ENCODE data around the gene SELENOP.

The SELENOP gene

DNA sequence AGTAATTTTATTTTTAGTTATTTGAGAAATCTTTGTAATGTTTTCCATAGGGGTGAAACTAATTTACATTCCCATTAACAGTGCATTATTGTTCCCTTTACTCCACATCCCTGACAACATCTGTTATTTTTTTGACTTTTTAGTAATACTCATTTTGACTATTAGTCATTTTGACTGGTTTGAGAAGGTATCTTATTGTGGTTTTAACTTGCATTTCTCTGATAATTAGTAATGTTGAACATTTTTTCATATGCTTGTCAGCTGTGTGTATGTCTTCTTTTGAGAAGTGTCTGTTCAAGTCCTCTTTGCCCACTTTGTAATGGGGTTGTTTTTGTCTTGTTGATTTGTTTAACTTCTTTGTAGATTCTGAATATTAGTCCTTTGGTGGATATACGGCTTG is 27.6 kb downstream of the SELENOP start:
- no peaks in the 10 kb centered on the region for H3K27me3 Mint-ChIP-seq
- DNase-seq, result no peak
- no peak for ATAC-seq
- peaks cover 21 to 34% of the 10 kb centered on the region in 2 donors for H3K9me3 Mint-ChIP-seq
- H3K4me1 Mint-ChIP-seq, result peaks cover 1% of the 10 kb centered on the region
- H3K4me3 Mint-ChIP-seq, result no peak overlapping the region
- H3K27ac Mint-ChIP-seq, result no peak overlapping the region

DNA sequence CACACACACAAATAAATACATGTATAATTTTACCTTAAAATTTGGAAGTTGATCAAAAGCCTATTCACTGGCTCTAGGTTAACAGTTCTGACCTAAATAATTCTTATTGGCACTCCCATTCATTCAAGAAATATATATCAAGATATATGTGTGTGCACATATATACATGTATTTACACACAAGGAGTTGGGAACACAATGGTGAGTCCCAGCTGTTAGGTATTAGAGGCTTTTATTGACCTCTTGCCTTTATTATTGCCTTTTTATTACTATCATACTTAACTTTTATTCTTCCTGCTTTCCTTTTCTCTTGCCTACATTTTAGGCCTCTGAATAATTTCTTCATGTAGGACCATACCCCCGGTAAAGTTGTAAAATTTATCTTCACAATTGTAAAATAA is 30.1 kb downstream of the SELENOP start:
- H3K9me3 Mint-ChIP-seq, result peaks cover 9 to 15% of the 10 kb centered on the region in 2 donors
- ATAC-seq, result no peak
- H3K4me3 Mint-ChIP-seq, result no peak overlapping the region
- H3K27me3 Mint-ChIP-seq, result no peaks in the 10 kb centered on the region
- H3K4me1 Mint-ChIP-seq, result peaks cover 8% of the 10 kb centered on the region
- DNase-seq, result no peak
- no peak overlapping the region for H3K27ac Mint-ChIP-seq

DNA sequence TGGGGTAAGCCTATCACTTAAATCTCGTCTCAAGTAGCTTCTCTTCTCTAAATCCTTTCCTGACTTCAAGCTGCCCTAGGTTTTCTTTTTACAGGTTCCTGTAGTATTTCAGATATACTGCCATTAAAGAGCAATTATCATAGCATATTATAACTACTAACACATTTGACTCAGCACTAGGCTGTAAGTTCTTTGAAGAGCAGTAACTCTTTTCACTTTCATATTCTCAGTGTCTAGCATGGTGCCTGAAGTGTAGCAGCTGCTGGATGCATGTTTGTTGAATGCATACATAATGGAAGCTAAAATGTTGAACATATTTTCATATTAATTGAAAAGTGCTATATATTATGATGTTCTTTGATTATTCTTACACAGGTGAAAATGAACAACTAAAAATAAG is 32.6 kb downstream of the SELENOP start:
- H3K4me3 Mint-ChIP-seq, result no peak overlapping the region
- DNase-seq (no peak), ATAC-seq (no peak)
- H3K9me3 Mint-ChIP-seq, result no peaks in the 10 kb centered on the region
- H3K27ac Mint-ChIP-seq, result no peak overlapping the region
- H3K4me1 Mint-ChIP-seq, result peaks cover 8% of the 10 kb centered on the region
- H3K27me3 Mint-ChIP-seq, result peaks cover 8% of the 10 kb centered on the region

DNA sequence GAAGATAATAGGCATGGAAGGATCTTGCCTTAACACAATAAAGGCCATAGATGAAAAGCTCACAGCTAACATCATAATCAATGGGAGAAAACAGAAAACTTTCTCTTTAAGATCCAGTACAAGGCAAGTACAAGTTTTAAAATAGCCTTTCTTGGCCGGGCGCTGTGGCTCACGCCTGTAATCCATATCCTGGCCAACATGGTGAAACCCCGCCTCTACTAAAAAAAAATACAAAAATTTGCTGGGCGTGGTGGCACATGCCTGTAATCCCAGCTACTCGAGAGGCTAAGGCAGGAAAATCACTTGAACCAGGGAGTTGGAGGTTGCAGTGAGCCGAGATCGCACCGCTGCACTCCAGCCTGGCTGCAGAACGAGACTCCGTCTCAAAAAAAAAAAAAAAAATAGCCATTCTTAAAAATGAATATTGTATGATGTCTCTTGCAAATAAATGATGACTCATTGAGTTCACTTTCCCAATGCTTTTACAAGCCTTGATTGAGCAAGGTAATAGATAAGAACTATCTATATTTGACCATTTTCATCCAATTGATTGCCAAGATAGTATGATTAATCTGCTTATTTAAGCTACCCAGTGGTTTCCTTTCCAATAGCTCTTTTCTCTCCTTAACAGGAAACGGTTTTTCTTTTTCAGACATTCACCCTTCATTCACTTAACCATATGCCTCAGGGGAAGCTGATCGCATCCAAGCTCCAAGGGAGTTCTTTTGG is 39.3 kb downstream of the SELENOP start:
- Mint-ChIP-seq H3K9me3 (no peaks in the 10 kb centered on the region), H3K4me3 (no peak overlapping the region), H3K27me3 (peaks cover 8% of the 10 kb centered on the region), H3K4me1 (no peaks in the 10 kb centered on the region), H3K27ac (no peak overlapping the region)
- no peak for ATAC-seq
- DNase-seq, result no peak

DNA sequence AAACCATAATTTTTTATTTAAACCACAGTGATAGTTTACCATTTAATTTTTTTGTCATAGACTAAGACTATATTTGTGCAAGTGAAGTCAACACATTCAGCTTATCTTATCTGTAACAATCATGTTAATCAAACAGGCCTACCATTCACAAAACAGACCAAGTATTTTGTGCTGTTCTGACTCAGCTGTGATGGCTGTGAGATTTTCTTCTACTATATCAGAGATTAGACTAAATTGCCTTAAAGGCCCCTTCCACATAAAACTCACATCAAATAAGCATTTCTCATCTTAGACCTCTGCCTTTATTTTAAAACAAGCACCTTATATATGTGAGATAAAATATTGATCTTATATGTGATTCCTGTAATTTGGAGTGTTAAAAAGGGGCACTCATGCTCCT is 41.7 kb downstream of the SELENOP start:
- H3K9me3 Mint-ChIP-seq, result no peaks in the 10 kb centered on the region
- H3K27ac Mint-ChIP-seq, result no peak overlapping the region
- H3K4me3 Mint-ChIP-seq, result no peak overlapping the region
- no peak for ATAC-seq
- peaks cover 12% of the 10 kb centered on the region for H3K27me3 Mint-ChIP-seq
- no peak for DNase-seq
- H3K4me1 Mint-ChIP-seq, result no peaks in the 10 kb centered on the region

DNA sequence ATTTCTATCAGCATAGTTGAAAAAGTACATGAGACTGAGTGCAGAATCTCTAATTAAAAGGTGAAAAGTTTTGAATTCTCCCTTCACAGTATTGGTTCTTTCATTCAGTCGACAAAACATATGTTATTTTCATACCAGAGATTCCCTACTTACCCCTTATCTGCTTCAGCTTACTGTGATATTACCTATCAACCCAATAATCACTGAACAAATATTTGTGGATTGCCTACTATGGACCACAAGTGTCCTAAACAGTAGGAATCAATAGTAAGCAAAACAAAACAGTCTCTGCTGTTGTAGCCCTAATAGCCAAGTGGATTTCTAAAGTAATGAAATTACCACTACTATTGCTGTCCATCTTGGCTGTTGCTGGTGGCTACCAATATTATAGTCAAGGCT is 43.6 kb downstream of the SELENOP start:
- Mint-ChIP-seq H3K27me3 (peaks cover 7% of the 10 kb centered on the region), H3K4me3 (no peak overlapping the region), H3K27ac (no peak overlapping the region), H3K4me1 (no peaks in the 10 kb centered on the region), H3K9me3 (no peaks in the 10 kb centered on the region)
- ATAC-seq (no peak), DNase-seq (no peak)

DNA sequence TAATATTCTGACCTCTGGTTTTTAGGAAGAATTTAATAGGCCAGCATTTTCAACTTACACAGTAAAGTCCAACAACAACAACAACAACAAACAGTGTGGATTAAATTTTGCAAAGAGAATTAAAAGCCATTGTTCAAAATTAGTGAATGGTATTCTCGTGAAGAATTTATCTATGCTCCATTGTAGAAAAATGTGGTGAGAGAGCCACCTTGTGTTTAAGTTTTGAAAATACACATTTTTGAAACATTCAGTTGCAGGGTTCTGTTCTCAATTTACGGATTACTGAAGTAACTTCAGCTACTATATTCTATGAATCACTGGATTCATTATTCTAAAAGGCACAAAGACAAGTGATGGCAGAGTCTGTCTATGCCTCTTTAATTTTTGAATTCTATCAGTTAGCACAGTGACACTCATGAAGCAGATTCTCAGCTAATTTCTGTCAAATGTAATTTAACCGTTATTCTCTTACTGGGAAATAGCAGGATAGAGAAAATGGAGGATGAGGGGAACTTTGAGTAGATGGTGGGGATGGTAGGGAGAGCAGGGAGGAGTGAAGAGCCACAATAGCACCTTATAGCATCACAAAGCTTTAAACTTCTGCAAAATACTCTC is 44.1 kb downstream of the SELENOP start:
- Mint-ChIP-seq H3K4me3 (no peak overlapping the region), H3K27ac (no peak overlapping the region), H3K9me3 (no peaks in the 10 kb centered on the region), H3K27me3 (peaks cover 7% of the 10 kb centered on the region), H3K4me1 (no peaks in the 10 kb centered on the region)
- ATAC-seq (no peak), DNase-seq (no peak)

DNA sequence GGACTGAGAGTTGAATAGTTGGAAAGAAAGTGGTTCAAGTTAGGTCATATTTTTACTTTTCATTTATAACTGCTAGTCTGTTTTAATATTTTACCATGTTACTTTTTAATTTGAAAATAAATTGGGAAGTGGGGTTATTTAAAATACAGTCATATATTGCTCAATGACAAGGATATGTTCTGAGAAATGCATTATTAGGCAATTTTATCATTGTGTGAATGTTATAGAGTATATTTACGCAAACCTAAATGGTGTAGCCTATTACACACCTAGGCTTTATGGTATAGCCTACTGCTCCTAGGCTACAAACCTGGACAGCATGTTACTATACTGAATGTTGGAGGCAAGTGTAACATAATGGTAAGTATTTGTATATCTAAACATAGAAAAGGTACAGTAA is 49.9 kb downstream of the SELENOP start:
- no peaks in the 10 kb centered on the region for H3K9me3 Mint-ChIP-seq
- peaks cover 13% of the 10 kb centered on the region for H3K27me3 Mint-ChIP-seq
- H3K4me3 Mint-ChIP-seq, result no peak overlapping the region
- H3K4me1 Mint-ChIP-seq, result peaks cover 9% of the 10 kb centered on the region
- no peak for DNase-seq
- no peak overlapping the region for H3K27ac Mint-ChIP-seq
- no peak for ATAC-seq

DNA sequence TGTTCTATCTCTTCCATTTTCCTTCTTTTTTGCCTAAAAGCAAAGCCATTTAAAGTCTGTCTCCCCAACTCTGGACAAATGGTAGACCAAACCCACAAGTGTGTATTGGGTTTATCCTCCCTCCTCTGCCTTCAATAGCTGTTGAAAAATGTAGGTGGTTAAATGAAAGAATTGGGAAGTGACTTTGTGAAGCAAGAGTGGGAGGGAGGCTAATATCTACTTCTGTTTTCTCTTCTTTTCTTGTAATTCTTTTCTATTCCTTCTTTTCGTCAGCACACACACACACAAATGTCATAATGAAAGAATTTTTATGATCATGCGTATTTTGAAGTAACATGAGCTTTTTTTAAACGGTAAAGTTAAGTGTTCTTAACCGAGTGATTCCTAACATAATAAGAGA is 51.3 kb downstream of the SELENOP start:
- no peak overlapping the region for H3K27ac Mint-ChIP-seq
- H3K4me1 Mint-ChIP-seq, result peaks cover 9% of the 10 kb centered on the region
- no peaks in the 10 kb centered on the region for H3K9me3 Mint-ChIP-seq
- H3K27me3 Mint-ChIP-seq, result peaks cover 6% of the 10 kb centered on the region
- H3K4me3 Mint-ChIP-seq, result no peak overlapping the region
- DNase-seq (no peak), ATAC-seq (no peak)

DNA sequence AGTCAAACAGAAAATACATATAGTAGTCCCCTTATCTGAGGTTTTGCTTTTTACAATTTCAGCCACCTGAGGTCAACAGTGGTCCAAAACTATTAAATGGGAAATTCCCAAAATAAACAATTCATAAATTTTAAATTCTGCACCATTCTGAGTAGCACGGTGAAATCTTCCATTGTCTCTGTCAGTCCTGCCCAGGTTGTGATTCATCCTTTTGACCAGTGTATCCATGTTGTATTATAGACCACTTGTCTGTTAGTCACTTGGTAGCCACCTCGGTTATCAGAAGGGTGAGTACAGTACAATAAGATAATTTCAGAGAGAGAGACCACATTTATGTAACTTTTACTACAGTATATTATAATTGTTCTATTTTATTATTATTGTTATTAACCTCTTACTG is 52.2 kb downstream of the SELENOP start:
- no peak overlapping the region for H3K4me3 Mint-ChIP-seq
- H3K27me3 Mint-ChIP-seq, result peaks cover 6% of the 10 kb centered on the region
- peaks cover 9% of the 10 kb centered on the region for H3K4me1 Mint-ChIP-seq
- no peak overlapping the region for H3K27ac Mint-ChIP-seq
- ATAC-seq, result no peak
- DNase-seq, result no peak
- H3K9me3 Mint-ChIP-seq, result no peaks in the 10 kb centered on the region

DNA sequence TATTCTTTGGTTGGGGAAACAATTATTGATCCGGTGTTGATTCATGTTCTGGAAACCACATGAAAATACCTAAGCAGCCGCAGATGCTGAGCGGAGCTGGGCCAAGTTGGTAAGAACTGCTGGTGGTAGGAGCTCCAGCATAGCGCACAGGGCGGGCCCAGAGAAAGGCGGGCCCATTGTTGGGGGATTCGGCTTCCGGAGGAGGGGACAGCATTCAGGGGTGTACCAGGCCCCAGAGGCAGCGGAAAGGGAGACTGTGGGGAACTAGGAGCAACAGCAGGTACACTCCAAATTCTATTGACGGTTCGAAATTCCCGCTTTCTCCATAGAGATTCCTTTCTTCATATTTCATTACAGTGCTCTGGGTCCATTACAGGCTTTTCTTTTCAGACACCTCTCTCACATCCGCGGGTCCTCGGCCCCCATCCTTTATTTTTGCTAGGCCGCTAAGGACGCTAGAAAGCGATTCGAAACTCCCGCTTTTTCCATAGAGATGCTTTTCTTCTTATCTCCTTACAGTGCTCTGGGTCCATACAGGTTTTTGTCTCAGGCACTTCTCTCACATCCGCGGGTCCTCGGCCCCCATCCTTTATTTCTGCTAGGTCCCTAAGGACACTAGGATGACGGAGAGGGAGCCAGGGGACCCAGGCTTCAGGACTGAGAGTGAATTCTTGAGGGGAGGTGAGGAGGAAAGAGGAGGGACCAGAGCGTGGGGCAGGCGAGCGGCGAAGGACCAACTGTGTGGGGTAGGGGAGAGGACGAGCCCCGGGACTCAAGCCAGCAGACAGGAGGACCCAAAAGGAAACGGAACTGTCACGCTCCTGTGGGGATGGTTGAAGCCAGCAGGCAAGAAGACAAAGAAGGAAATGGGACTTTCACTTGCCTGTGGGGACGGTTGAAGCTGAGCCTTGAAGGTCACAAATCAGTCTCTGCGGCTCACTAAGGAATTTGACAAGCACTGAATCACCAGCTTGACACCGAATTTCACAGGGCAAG is 54.8 kb downstream of the SELENOP start, which contains the start of gene CCDC152:
TSS of gene CCDC152 (plus strand) at position 213 of the 996 bp plus-strand sequence. CDS start 2,304 bp downstream, outside the sequence.
- Mint-ChIP-seq H3K27me3 (peaks cover 6% of the 10 kb centered on the region), H3K9me3 (no peaks in the 10 kb centered on the region), H3K4me3 (peak within 1 kb of the TSS; percentile 84 to 86), H3K27ac (peak within 1 kb of the TSS; percentile 82 to 94), H3K4me1 (peaks cover 9% of the 10 kb centered on the region)
- ATAC-seq, result peak; percentile 100
- peak; percentile 64 to 74 for DNase-seq

DNA sequence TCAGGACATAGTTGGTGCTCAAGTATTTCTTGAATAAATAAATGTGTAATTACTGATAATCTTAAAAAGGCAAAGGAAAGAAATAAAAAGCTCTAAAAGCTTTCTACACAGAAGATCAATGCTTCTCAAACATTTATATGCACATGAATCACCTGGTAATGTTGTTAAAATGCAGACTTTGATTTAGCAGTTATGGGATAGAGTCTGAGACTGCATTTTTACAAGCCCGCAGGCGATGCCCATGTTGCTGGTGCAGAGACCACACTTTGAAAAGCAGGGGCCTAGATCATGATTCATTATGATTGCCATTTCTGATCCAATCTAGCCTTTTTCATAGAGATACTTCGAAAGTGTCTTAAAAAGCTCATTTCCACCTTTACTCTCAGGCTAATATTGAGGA is 58.6 kb downstream of the SELENOP start:
- Mint-ChIP-seq H3K9me3 (no peaks in the 10 kb centered on the region), H3K4me1 (peaks cover 15% of the 10 kb centered on the region), H3K4me3 (no peak overlapping the region), H3K27me3 (peaks cover 6% of the 10 kb centered on the region), H3K27ac (no peak overlapping the region)
- ATAC-seq, result no peak
- no peak for DNase-seq

DNA sequence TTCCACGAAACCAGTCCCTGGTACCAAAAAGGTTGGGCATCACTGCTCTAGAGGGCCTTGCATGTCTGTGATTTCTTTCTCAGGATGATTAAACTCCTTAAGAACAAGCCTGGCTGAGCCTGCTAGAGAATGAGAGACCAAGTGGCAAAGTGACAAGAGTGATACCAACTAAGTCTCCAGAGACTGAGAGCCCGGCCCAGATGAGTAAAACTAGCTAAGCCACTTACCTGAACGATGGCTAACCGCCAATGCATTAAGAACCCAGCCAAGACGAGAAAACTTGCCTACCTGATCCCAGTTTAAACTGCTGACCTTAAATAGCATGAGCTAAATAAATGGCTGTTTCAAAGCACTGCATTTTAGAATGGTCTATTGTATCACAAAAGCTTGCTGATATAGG is 60.6 kb downstream of the SELENOP start:
- no peaks in the 10 kb centered on the region for H3K9me3 Mint-ChIP-seq
- ATAC-seq (no peak), DNase-seq (no peak)
- no peak overlapping the region for H3K4me3 Mint-ChIP-seq
- H3K4me1 Mint-ChIP-seq, result peaks cover 5% of the 10 kb centered on the region
- no peak overlapping the region for H3K27ac Mint-ChIP-seq
- H3K27me3 Mint-ChIP-seq, result no peaks in the 10 kb centered on the region

DNA sequence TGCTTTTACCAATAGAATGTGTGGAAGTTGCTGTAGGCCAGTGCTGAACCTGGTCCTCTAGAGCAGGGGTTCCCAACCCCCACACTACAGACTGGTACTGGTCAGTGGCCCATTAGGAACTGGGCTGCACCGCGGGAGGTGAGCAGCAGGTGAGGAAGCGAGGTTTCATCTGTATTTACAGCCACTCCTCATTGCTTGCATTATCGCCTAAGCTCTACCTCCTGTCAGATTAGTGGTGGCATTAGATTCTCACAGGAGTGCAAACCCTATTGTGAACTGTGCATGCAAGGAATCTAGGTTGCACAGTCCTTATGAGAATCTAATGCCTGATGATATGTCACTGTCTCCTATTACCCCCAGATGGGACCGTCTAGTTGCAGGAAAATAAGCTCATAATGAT is 61.2 kb downstream of the SELENOP start:
- Mint-ChIP-seq H3K9me3 (no peaks in the 10 kb centered on the region), H3K4me3 (no peak overlapping the region), H3K4me1 (peaks cover 5% of the 10 kb centered on the region), H3K27ac (peak overlapping the region in 1 of 2 donors; percentile 2), H3K27me3 (no peaks in the 10 kb centered on the region)
- no peak for DNase-seq
- no peak for ATAC-seq
